Measurements from ENCODE around the gene TIAL1. TPM values are rescaled to one million over a fixed set of nuclear protein-coding genes. Genes with fewer than 3 reads are reported as not detected.
A peak's percentile ranks its signal among the peaks of the same experiment; 100 is the strongest.

The TIAL1 gene
- total and polyA plus RNA-seq, 10 of the 15 experiments (the other 5 are each of a cell fraction or from before 2014, with no cell fraction given) = 26.0 to 159 (median 62.8) TPM

- TF ChIP-seq BCLAF1 (IDR thresholded peaks at IDR 0.05) (no peak), MYB (IDR thresholded peaks at IDR 0.05; ENCODE audit: borderline replicate concordance, low read depth, low read length) (no peak; the same call in 1 of the 2 replicates), ZNF207 (IDR thresholded peaks at IDR 0.05; ENCODE audit: borderline replicate concordance) (no peak; the same call in 1 of the 2 replicates), NKRF (conservative IDR thresholded peaks at IDR 0.05) (peak; percentile 99), RBBP5 (conservative IDR thresholded peaks at IDR 0.05) (no peak), ATF7 (IDR thresholded peaks at IDR 0.05; ENCODE audit: low read depth) (peak; percentile 58), YY1 (IDR thresholded peaks at IDR 0.05; ENCODE audit: low read depth, low read length) (peak; percentile 97), NR2C1 (IDR thresholded peaks at IDR 0.05) (peak; percentile 87), RELB (IDR thresholded peaks at IDR 0.05; ENCODE audit: low read depth) (peak; percentile 93)
Observed at GRCh38 chr10:119596537-119597404, at the start of gene TIAL1 (continued).
